ENCODE measurements around the gene ANXA10.

GRCh38 chr4:168076989-168077725, 15.2 kb upstream of the ANXA10 start:
- TF ChIP-seq TAF1 (IDR thresholded peaks at IDR 0.05; ENCODE audit: borderline replicate concordance, insufficient read depth, low read length), result no peak
- TF ChIP-seq REST (IDR thresholded peaks at IDR 0.05; ENCODE audit: insufficient read depth in 1 of 2, low read depth in 2 of 2, low read length in 2 of 2), result no peak
- no peak for TF ChIP-seq SIN3A (IDR thresholded peaks at IDR 0.05; ENCODE audit: borderline replicate concordance, insufficient read depth, low read length)
- TF ChIP-seq POLR2AphosphoS5 (IDR thresholded peaks at IDR 0.05; ENCODE audit: low read depth, low read length), result no peak

All from PFSK-1 (cell line).